ENCODE data around the gene SPHKAP. TPM values are rescaled to one million over a fixed set of nuclear protein-coding genes. Genes with fewer than 3 reads are reported as not detected.

The SPHKAP gene
- total RNA-seq, 1 donor from 2014 or later: not detected

GRCh38 chr2:228072669-228073068 is 108.8 kb downstream of the SPHKAP start:
- Histone ChIP-seq H3K27me3 (ENCODE audit: insufficient read depth, low read length) (no peaks in the 10 kb centered on the region), H4K20me1 (ENCODE audit: insufficient read depth, low read length) (no peaks in the 10 kb centered on the region), H3K4me1 (ENCODE audit: insufficient read depth, low read length) (no peaks in the 10 kb centered on the region), H3K79me2 (ENCODE audit: insufficient read depth, low read length) (no peaks in the 10 kb centered on the region), H3K27ac (ENCODE audit: low read depth, low read length) (no peak overlapping the region), H3K9ac (ENCODE audit: low read length) (no peak overlapping the region), H3K9me3 (ENCODE audit: insufficient read depth, low read depth, low read length) (no peaks in the 10 kb centered on the region), H2AFZ (ENCODE audit: low read depth, low read length) (no peak overlapping the region), H3K36me3 (ENCODE audit: insufficient read depth, low read length) (no peaks in the 10 kb centered on the region), H3K4me3 (ENCODE audit: insufficient read depth, low read depth, low read length) (no peak overlapping the region), H3K4me2 (ENCODE audit: low read length) (no peak overlapping the region)
- no peaks in the 10 kb centered on the region for H3K36me3 Mint-ChIP-seq (ENCODE audit: low read depth, unreplicated experiment)
- no peaks in the 10 kb centered on the region for H3K4me1 Mint-ChIP-seq (ENCODE audit: low read depth, unreplicated experiment)
- H3K27ac Mint-ChIP-seq (ENCODE audit: unreplicated experiment): no peak overlapping the region
- H3K9me3 Mint-ChIP-seq (ENCODE audit: unreplicated experiment): no peaks in the 10 kb centered on the region
- H3K27me3 Mint-ChIP-seq (ENCODE audit: low read depth, unreplicated experiment): no peaks in the 10 kb centered on the region
- no peak for TF ChIP-seq CTCF (IDR thresholded peaks at IDR 0.05; ENCODE audit: insufficient read depth, low read depth, low read length)
- no peak for TF ChIP-seq EZH2 (IDR thresholded peaks at IDR 0.05; ENCODE audit: insufficient read depth, low read length)
- DNase-seq (ENCODE audit: low read depth) (no peak), FAIRE-seq (no peak)
- no peak overlapping the region for H3K4me3 Mint-ChIP-seq (ENCODE audit: unreplicated experiment)

- Mint-ChIP-seq H3K27me3 (ENCODE audit: low read depth, unreplicated experiment) (no peaks in the 10 kb centered on the region), H3K9me3 (ENCODE audit: unreplicated experiment) (no peaks in the 10 kb centered on the region), H3K4me1 (ENCODE audit: low read depth, unreplicated experiment) (no peaks in the 10 kb centered on the region), H3K4me3 (ENCODE audit: unreplicated experiment) (no peak overlapping the region), H3K27ac (ENCODE audit: unreplicated experiment) (no peak overlapping the region), H3K36me3 (ENCODE audit: low read depth, unreplicated experiment) (no peaks in the 10 kb centered on the region)
- H3K4me1 ChIP-seq (ENCODE audit: insufficient read depth, low read length): no peaks in the 10 kb centered on the region
- H3K4me2 ChIP-seq (ENCODE audit: low read length): no peak overlapping the region
- no peak overlapping the region for H2AFZ ChIP-seq (ENCODE audit: low read depth, low read length)
- no peak overlapping the region for H3K4me3 ChIP-seq (ENCODE audit: insufficient read depth, low read depth, low read length)
- no peak overlapping the region for H3K27ac ChIP-seq (ENCODE audit: low read depth, low read length)
- no peaks in the 10 kb centered on the region for H4K20me1 ChIP-seq (ENCODE audit: insufficient read depth, low read length)
- no peak for DNase-seq (ENCODE audit: low read depth)
- no peaks in the 10 kb centered on the region for H3K79me2 ChIP-seq (ENCODE audit: insufficient read depth, low read length)
- TF ChIP-seq CTCF (IDR thresholded peaks at IDR 0.05; ENCODE audit: insufficient read depth, low read depth, low read length): no peak
- TF ChIP-seq EZH2 (IDR thresholded peaks at IDR 0.05; ENCODE audit: insufficient read depth, low read length): no peak
- no peak for FAIRE-seq
- H3K9ac ChIP-seq (ENCODE audit: low read length): no peak overlapping the region
- H3K36me3 ChIP-seq (ENCODE audit: insufficient read depth, low read length): no peaks in the 10 kb centered on the region
- no peaks in the 10 kb centered on the region for H3K9me3 ChIP-seq (ENCODE audit: insufficient read depth, low read depth, low read length)
- peaks cover 2% of the 10 kb centered on the region for H3K27me3 ChIP-seq (ENCODE audit: insufficient read depth, low read length)
Measured at GRCh38 chr2:228067309-228067708, 114.2 kb downstream of the SPHKAP start.

- Histone ChIP-seq H4K20me1 (ENCODE audit: insufficient read depth, low read length) (no peaks in the 10 kb centered on the region), H3K9ac (ENCODE audit: low read length) (no peak overlapping the region), H3K27ac (ENCODE audit: low read depth, low read length) (no peak overlapping the region), H3K79me2 (ENCODE audit: insufficient read depth, low read length) (no peaks in the 10 kb centered on the region), H3K4me1 (ENCODE audit: insufficient read depth, low read length) (no peaks in the 10 kb centered on the region), H3K36me3 (ENCODE audit: insufficient read depth, low read length) (no peaks in the 10 kb centered on the region), H3K27me3 (ENCODE audit: insufficient read depth, low read length) (peaks cover 2% of the 10 kb centered on the region), H2AFZ (ENCODE audit: low read depth, low read length) (no peak overlapping the region), H3K9me3 (ENCODE audit: insufficient read depth, low read depth, low read length) (no peaks in the 10 kb centered on the region), H3K4me3 (ENCODE audit: insufficient read depth, low read depth, low read length) (no peak overlapping the region), H3K4me2 (ENCODE audit: low read length) (no peak overlapping the region)
- no peak overlapping the region for H3K4me3 Mint-ChIP-seq (ENCODE audit: unreplicated experiment)
- no peak for TF ChIP-seq EZH2 (IDR thresholded peaks at IDR 0.05; ENCODE audit: insufficient read depth, low read length)
- TF ChIP-seq CTCF (IDR thresholded peaks at IDR 0.05; ENCODE audit: insufficient read depth, low read depth, low read length): no peak
- no peak overlapping the region for H3K27ac Mint-ChIP-seq (ENCODE audit: unreplicated experiment)
- no peak for DNase-seq (ENCODE audit: low read depth)
- no peaks in the 10 kb centered on the region for H3K9me3 Mint-ChIP-seq (ENCODE audit: unreplicated experiment)
- no peaks in the 10 kb centered on the region for H3K4me1 Mint-ChIP-seq (ENCODE audit: low read depth, unreplicated experiment)
- no peak for FAIRE-seq
- H3K27me3 Mint-ChIP-seq (ENCODE audit: low read depth, unreplicated experiment): no peaks in the 10 kb centered on the region
- H3K36me3 Mint-ChIP-seq (ENCODE audit: low read depth, unreplicated experiment): no peaks in the 10 kb centered on the region
Measured at GRCh38 chr2:228066126-228066798, 115.2 kb downstream of the SPHKAP start.

Data from astrocyte (in vitro differentiated cells and primary cell).